Measurements from ENCODE around the gene FOXJ3.

GRCh38 chr1:42173155-42173933 is 161.7 kb downstream of the FOXJ3 start:
- peak; percentile 98 for TF ChIP-seq CTCF (IDR thresholded peaks at IDR 0.05; ENCODE audit: insufficient read depth, low read length, poor library complexity, severe bottlenecking)
- TF ChIP-seq EZH2phosphoT487 (conservative IDR thresholded peaks at IDR 0.05; ENCODE audit: low read length), result no peak

All from SU-DHL-6 (cell line).